Stomach (tissue), 4 donors: ENCODE data around the gene KLF13.

Experiments
- EP300 ChIP-seq: sonication (generic); formaldehyde crosslinking; IDR thresholded peaks from one replicate; pipeline ENCODE4 v1.6.1; 2017; ENCODE audit warnings: antibody characterized with exemption
- POLR2AphosphoS5 ChIP-seq, 3 donors: sonication (generic); formaldehyde crosslinking; IDR thresholded peaks; one replicate each; pipeline ENCODE4 v1.6.1; 2016; ENCODE audit warnings: antibody characterized with exemption in 3 of 3
- TF ChIP-seq, protein P1 (sequence below), 7 experiments: fragments of 450-650 bp in 4 of 7; fragments of 200-600 bp in 3 of 7; sonication (generic) in 3 of 7; IDR thresholded peaks; one replicate each; pipeline ENCODE4 v1.5.1; 2016 to 2019; ENCODE audit warnings: antibody characterized with exemption in 7 of 7, control low read depth in 2 of 7, mild to moderate bottlenecking in 1 of 7

DNA sequence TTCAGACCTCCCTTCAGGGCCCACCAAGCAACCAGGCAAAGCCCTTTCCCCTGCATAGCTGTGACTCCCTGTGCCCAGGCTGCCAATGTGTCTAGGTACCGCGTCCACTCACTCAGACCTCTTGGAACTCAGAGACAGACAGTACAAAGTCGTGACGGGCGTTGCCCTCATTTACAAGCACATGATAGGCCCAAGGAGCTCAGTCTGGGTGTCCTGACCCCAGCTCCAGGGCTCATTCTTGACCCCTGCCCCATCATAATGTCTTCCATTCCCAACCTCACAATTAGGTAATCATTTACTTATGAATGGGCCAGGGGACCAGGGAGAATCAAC is 56.0 kb downstream of the KLF13 start:
- TF ChIP-seq, protein P1, sequence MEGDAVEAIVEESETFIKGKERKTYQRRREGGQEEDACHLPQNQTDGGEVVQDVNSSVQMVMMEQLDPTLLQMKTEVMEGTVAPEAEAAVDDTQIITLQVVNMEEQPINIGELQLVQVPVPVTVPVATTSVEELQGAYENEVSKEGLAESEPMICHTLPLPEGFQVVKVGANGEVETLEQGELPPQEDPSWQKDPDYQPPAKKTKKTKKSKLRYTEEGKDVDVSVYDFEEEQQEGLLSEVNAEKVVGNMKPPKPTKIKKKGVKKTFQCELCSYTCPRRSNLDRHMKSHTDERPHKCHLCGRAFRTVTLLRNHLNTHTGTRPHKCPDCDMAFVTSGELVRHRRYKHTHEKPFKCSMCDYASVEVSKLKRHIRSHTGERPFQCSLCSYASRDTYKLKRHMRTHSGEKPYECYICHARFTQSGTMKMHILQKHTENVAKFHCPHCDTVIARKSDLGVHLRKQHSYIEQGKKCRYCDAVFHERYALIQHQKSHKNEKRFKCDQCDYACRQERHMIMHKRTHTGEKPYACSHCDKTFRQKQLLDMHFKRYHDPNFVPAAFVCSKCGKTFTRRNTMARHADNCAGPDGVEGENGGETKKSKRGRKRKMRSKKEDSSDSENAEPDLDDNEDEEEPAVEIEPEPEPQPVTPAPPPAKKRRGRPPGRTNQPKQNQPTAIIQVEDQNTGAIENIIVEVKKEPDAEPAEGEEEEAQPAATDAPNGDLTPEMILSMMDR (IDR thresholded peaks at IDR 0.05) = no peak
- TF ChIP-seq POLR2AphosphoS5 (IDR thresholded peaks at IDR 0.05) = no peak
- TF ChIP-seq EP300 = no peak
